ENCODE measurements around the gene ARHGAP33.
"Not testable (repeated sequence)": the region's sequence is repeated elsewhere in the genome, so short reads cannot be mapped to it uniquely, and the experiment has no call there.

The ARHGAP33 gene

DNA sequence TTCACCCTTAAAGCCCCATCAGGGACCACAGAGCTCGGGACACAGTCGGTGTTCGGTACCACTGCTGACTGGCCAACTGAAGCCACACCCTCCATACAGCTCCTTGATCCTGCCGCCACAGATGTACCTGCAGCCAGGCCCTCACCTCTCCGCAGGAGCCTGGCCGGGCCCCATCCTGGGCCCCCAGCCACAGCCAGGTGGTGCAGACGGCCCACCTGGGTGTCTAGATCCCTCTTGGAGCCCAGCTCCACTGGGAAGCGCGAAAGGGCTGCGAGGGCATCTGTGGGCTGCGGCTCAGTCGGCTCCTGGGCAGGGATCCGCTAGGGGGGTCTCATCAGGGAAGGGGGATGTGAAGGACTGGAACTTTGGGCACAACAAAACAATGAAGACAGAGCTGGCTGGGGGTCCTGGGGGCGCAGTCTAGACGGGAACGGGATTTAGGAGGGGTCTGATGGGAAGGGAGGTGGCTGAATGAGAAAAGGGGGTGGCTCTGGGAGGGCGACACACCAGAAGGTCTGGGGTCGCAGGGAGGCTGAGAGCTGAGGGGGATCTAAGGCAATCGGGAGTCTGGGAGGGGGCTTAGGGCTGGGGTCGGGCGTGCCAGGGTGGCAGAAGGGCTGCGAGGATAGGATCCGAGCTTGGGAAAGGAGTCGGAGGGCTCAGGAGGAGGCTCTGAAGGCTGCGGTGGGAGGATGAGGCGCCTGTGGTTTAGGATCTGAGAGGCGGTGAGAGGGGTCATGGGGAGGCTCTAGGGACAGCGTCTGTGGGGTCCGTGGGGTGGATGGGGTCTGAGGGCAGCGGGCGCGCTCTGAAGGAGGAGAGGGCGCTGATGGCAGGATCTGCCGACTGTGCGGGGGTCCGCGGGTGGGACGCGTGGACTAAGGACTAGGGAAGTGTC lies 21.5 kb downstream of the ARHGAP33 start:
- DNase-seq = no peak

GRCh38 chr19:35797663-35798062 lies 22.3 kb downstream of the ARHGAP33 start:
- no peak for DNase-seq

GRCh38 chr19:35801828-35802227 lies 26.5 kb downstream of the ARHGAP33 start:
- no peak for DNase-seq

DNA sequence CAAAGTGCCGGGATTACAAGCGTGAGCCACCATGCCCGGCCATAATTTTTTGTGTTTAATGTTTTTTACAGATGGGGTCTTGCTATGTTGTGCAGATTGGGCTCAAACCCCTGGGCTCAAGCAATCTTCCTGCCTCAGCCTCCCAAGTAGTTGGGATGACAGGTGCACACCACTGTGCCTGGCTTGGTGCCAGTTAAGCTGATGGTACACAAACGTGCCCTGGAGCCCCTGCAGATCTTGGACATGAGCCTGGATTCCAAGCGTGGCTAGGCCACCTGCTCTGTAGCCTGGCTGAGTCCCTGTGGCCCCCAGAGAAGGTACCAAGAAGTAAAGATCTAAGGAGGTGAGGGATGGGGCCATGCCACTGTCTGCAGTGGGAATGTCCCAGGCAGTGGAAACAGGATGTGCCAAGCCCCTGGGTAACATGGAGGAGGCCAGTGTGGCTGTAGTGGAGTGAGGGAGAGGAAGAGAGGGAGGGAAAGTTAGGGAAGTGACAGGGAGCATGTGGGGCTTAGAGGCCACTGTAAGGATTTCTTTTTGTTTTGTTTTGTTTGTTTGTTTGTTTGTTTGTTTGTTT lies 30.2 kb downstream of the ARHGAP33 start:
- no peak for DNase-seq

DNA sequence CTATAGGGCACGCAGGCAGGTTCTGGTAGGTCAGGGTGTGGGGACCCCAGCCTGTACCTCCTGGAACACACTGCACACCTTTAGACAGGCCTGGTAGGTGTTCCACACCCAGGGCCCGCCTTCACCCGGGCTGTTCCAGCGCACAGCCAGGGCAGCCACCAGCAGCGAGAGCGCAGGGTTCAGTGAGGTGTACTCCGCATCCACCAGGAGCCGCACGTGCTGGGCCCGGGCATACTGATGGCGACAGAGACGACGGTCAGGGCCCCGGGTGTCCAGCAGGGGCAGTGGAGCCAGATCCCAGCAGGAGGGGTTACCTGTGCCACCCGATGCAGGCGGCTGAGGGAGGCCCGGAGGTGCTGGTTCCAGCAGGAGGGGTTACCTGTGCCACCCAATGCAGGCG lies 31.2 kb downstream of the ARHGAP33 start:
- no peak for DNase-seq

DNA sequence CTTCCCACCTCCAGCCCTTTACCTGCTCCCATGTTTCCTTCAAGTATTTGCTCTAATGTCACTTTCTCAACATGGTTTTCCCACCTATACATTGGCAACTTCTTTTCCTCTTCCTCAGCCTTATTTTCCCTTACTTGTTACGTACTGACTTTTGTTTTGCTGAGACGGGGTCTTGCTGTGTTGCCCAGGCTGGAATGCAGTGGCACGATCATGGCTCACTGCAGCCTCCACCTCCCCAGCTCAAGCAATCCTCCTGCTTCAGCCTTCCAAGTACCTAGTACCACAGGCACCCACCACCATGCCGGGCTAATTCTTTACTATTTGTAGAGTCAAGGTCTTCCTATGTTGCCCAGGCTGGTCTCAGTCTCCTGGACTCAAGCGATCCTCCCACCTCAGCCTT lies 32.3 kb downstream of the ARHGAP33 start:
- no peak for DNase-seq

GRCh38 chr19:35811317-35812219 lies 36.2 kb downstream of the ARHGAP33 start:
- no peak for DNase-seq

GRCh38 chr19:35812220-35813042 lies 37.1 kb downstream of the ARHGAP33 start, which contains the start of gene PRODH2:
TSS of gene PRODH2 (minus strand) at chr19:35812845. CDS start at chr19:35812805, 40 bp downstream.
- no peak for DNase-seq

- DNase-seq = no peak
These were observed 37.9 kb downstream of the ARHGAP33 start for GRCh38 chr19:35813043-35813890.

DNA sequence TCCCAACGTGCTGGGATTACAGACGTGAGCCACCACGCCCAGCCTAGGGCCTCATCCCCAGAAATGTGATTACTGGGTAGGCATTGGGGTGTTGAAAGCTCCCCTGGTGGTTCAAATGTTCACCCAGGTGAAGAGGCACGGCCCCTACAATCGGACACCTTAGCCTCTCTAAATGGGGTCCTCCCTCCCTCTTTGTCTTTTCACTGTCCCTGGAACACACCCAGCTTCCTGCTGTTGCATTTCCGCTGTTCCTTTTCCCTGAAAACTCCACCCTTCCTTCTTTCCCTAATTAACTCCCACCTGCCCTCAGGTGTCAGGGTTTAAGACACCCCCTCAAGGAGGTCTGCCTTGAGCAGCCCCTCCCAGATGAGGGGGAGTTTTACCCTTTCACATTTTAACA lies 40.9 kb downstream of the ARHGAP33 start:
- DNase-seq = no peak

DNA sequence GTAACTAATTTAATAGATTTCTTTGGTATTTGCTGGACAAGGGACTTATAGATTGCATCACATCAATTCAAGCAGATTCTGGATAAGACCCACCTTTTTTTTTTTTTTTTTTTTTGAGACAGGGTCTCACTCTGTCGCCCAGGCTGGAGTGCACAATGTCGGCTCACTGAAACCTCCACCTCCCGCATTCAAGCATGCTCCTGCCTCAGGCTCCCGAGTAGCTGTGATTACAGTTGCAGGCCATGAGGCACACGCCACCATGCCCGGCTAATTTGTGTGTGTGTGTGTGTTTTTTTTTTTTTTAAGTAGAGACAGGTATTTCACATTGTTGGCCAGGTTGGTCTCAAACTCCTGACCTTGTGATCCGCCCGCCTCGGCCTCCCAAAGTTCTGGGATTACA lies 41.5 kb downstream of the ARHGAP33 start:
- no peak for DNase-seq

DNA sequence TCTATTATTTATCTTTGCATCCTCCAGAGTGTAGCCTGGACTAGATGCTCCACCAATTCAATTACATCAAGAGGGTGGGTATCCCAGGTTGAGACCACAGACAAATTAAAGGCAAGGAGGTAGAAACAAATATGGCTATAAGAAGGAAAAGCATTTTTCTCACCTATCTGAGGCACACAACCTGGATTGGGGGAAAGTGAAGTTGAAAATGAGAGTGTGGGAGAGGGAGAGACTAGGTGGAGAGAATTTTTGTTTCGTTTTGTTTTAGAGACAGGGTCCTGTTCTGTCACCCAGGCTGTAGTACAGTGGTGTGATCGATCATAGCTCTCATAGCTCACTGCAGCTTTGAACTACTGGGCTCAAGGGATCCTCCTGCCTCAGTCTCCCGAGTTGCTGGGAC lies 43.1 kb downstream of the ARHGAP33 start:
- DNase-seq = no peak

DNA sequence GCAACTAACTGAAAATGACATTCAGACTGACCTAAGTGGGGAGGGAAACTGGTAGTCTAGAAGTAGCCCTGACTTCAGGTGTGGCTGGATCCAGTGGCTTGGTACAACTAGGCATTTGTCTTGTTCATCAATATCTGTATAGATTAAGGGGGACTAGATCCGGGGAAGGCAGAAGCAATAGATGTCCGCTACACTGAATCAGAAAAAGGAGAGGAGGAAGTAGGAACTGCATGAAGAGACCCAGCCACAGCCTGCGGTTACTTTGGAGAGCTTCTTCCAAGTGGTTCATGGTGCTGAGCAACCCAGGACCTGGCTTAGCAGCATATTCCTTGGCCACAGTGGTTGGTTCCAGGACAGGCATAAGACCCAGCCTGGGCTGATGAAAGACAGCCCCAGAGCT lies 47.2 kb downstream of the ARHGAP33 start:
- DNase-seq = no peak

DNA sequence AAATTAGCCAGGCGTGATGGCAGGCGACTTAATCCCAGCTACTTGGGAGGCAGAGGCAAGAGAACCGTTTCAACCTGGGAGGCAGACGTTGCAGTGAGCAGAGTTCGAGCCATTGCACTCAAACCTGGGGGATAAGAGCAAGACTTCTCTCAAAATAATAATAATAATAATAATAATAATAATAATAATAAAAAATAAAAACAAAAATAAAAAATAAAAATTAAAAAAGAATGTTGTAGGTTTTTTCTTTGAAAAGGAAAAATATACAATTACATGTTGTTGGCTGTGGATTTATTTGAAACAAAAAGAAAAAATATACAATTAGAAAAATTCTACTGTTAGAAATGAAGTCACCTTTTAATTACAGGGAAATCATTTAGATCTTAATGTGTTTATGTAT lies 48.8 kb downstream of the ARHGAP33 start:
- DNase-seq = no peak

DNA sequence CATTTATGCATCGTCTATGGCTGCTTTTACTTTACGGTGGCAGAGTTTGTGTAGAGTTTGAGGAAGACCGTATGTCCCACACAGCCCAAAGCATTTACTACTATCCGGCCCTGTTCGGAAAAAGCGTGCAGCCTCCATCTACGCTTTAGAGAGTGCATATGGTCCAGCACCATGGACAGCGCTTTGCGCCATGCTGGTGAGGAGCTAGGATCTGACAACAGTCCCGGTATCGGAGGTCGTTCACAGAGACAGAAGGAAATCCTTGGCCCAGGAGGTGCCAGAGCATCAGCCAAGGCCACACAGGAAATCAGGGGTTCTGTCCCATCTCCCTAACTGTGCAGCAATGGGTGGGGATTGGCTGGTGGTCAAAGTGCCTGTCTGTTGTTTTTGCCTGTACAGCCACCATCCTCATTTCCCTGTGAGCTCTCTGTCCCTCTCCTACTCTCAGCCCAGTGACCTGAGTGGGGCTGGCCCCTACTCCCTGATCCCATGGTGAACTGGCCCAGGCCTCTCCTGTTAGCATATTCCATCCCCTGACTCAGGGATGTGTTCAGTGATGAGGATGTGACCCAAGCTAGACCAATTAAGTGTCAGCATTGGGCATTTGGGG lies 53.4 kb downstream of the ARHGAP33 start:
- peak; percentile 24 for DNase-seq

DNA sequence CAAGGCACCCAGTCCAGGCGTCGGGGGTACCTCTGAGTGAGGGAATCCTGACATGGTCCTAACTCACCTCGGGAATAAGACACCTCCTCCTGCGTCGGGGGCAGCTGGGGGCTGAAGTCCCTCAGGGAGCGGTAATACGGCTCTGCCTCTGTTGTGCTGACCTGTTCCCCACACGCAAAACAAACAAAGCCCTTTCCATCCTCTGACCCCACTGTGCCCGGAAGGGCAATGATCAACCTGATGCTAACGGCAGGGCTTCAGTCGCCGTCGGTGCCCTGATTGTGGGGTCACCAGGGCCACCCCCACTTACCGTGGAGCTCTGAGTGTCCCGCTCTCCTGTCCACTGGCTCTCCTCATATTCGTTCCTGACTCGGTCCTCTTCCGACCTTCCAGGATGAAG lies 55.6 kb downstream of the ARHGAP33 start:
- DNase-seq = no peak

DNA sequence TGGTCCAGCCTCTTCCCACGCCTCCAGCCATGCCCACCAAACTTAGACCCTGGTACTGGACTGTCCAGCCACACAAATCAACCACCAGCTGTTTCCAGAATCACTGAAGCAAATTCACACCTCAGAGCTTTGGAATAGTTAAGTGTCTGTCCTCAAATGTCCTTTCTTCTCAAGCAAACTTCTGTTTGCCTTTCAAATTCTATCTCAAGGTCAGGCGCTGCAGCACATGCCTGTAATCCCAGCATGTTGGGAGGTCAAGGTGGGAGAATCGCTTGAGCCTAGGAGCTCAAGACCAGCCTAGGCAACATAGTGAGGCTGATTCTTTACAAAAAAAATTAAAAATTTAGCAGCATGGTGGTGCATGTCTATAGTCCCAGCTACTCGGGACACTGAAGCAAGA lies 56.7 kb downstream of the ARHGAP33 start:
- DNase-seq = no peak

DNA sequence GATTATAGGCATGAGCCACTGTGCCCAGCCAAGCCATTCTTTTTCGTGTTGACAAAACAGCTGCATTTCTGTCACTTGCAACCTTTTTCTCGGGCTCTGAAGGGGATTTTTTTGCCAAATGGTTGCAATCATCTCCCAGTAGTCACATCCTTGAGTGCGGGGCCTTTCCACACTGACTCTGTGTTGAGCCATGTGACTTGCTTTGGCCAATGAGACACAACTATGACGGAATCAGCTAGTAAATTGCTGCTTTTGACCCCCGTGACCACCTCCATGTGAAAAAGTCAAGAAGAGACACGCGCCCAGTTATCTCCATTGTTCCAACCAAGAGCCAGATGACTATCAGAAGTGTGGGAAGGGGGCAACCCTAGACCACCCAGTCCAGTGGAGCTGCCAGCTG lies 58.6 kb downstream of the ARHGAP33 start:
- DNase-seq = no peak

- DNase-seq = not testable (repeated sequence)
These were observed 60.7 kb downstream of the ARHGAP33 start for GRCh38 chr19:35836096-35836495.
